NK-92 treated with Interleukin-12 subunit alpha and Interleukin-12 subunit beta, amount 100 ng/mL, for 24 hours (cell line): ENCODE measurements around the gene ALCAM.

Experiments used
- DNase-seq: peaks from one replicate; lab custom pipeline; 2025; lab: John Stamatoyannopoulos, UW

The ALCAM gene

GRCh38 chr3:105356396-105356795 is 10.3 kb upstream of the ALCAM start:
- no peak for DNase-seq

- DNase-seq, result no peak
Measured at GRCh38 chr3:105356988-105357387, 9.7 kb upstream of the ALCAM start.

GRCh38 chr3:105359098-105359762 is 7.5 kb upstream of the ALCAM start:
- no peak for DNase-seq

GRCh38 chr3:105360003-105360402 is 6.7 kb upstream of the ALCAM start:
- DNase-seq, result no peak

- no peak for DNase-seq
Measured at GRCh38 chr3:105362021-105362665, 4.6 kb upstream of the ALCAM start.

- DNase-seq, result no peak
Measured at GRCh38 chr3:105364128-105364527, 2.6 kb upstream of the ALCAM start.

- DNase-seq, result no peak
Measured at GRCh38 chr3:105365081-105365390, 1.7 kb upstream of the ALCAM start.

GRCh38 chr3:105365391-105366325 is 1.1 kb upstream of the ALCAM start:
- no peak for DNase-seq

- peak; percentile 33 for DNase-seq
Measured at GRCh38 chr3:105367063-105367405, 325 bp downstream of the ALCAM start.

GRCh38 chr3:105367406-105368213 is 901 bp downstream of the ALCAM start:
- DNase-seq, result peak; percentile 55

- peak; percentile 61 for DNase-seq
Measured at GRCh38 chr3:105368566-105369499, 2.1 kb downstream of the ALCAM start.

- DNase-seq, result peak; percentile 27
Measured at GRCh38 chr3:105369500-105370371, 3.0 kb downstream of the ALCAM start.

- no peak for DNase-seq
Measured at GRCh38 chr3:105373383-105373782, 6.7 kb downstream of the ALCAM start.

- no peak for DNase-seq
Measured at GRCh38 chr3:105375750-105376511, 9.2 kb downstream of the ALCAM start.

GRCh38 chr3:105377716-105378115 is 11.0 kb downstream of the ALCAM start:
- no peak for DNase-seq

GRCh38 chr3:105385179-105385578 is 18.5 kb downstream of the ALCAM start:
- DNase-seq, result no peak

GRCh38 chr3:105385819-105386508 is 19.3 kb downstream of the ALCAM start:
- DNase-seq, result no peak

- no peak for DNase-seq
Measured at GRCh38 chr3:105387122-105387751, 20.5 kb downstream of the ALCAM start.
